Hepatocyte (in vitro differentiated cells): ENCODE results near the gene C9orf43. TPM values are rescaled to one million over a fixed set of nuclear protein-coding genes. Genes with fewer than 3 reads are reported as not detected.

Experiments used
- DNase-seq: peaks from one replicate; pipeline ENCODE4 v3.0.0-alpha.2; 2016; ENCODE audit warnings: low spot score
- H2AFZ ChIP-seq: fragments of 200-600 bp; sonication (generic); 2 replicates; pipeline ENCODE4 v1.6.0; 2016; ENCODE audit warnings: antibody characterized with exemption, mild to moderate bottlenecking
- H3K27ac ChIP-seq: fragments of 200-600 bp; sonication (generic); 2 replicates; pipeline ENCODE4 v1.5.1; 2016; ENCODE audit warnings: mild to moderate bottlenecking
- H3K27me3 ChIP-seq: fragments of 200-600 bp; sonication (generic); 2 replicates; pipeline ENCODE4 v1.6.1; 2016
- H3K36me3 ChIP-seq: fragments of 200-600 bp; sonication (generic); replicated peaks from 2 replicates; pipeline ENCODE4 v1.5.1; 2016; ENCODE audit warnings: low read depth; ENCODE audit not compliant: insufficient read depth
- H3K4me1 ChIP-seq: fragments of 200-600 bp; sonication (generic); 2 replicates; pipeline ENCODE4 v1.5.1; 2016; ENCODE audit warnings: mild to moderate bottlenecking, moderate library complexity; ENCODE audit not compliant: insufficient read depth
- H3K4me2 ChIP-seq: fragments of 200-600 bp; sonication (generic); 2 replicates; pipeline ENCODE4 v1.6.0; 2016
- H3K4me3 ChIP-seq: fragments of 200-600 bp; sonication (generic); 2 replicates; pipeline ENCODE4 v1.5.1; 2016; ENCODE audit warnings: mild to moderate bottlenecking
- H3K79me2 ChIP-seq: fragments of 200-600 bp; sonication (generic); 2 replicates; pipeline ENCODE4 v1.6.0; 2017; ENCODE audit warnings: mild to moderate bottlenecking
- H3K9me2 ChIP-seq: fragments of 200-600 bp; sonication (generic); replicated peaks from 2 replicates; pipeline ENCODE4 v1.6.0; 2017; ENCODE audit warnings: mild to moderate bottlenecking; ENCODE audit not compliant: insufficient read depth
- H3K9me3 ChIP-seq: fragments of 200-600 bp; sonication (generic); 2 replicates; pipeline ENCODE4 v1.5.1; 2016; ENCODE audit warnings: low read depth, mild to moderate bottlenecking
- H4K20me1 ChIP-seq: fragments of 200-600 bp; sonication (generic); 2 replicates; pipeline ENCODE4 v1.6.0; 2016; ENCODE audit warnings: mild to moderate bottlenecking; ENCODE audit not compliant: insufficient read depth, poor library complexity, severe bottlenecking
- EZH2 ChIP-seq: fragments of 200-600 bp; sonication (generic); IDR thresholded peaks from 2 replicates; pipeline ENCODE4 v1.6.1; 2016; ENCODE audit warnings: antibody characterized with exemption, mild to moderate bottlenecking, borderline replicate concordance
- EZH2phosphoT487 ChIP-seq: fragments of 200-600 bp; sonication (generic); IDR thresholded peaks from one replicate; pipeline ENCODE4 v1.6.1; 2018; ENCODE audit warnings: antibody characterized with exemption, mild to moderate bottlenecking, low read depth, moderate library complexity; ENCODE audit not compliant: unreplicated experiment, severe bottlenecking
- WGBS: methylation state at CpG from one replicate; pipeline ENCODE4 v1.1.6; 2016; ENCODE audit warnings: low lambda C conversion rate; ENCODE audit errors: missing lambda C conversion rate; 5-methylcytosine and 5-hydroxymethylcytosine counted together
- polyA plus RNA-seq: library from polyadenylated mRNA; unstranded; fragments of >200 nt; fragmentation: Nextera tagmentation; extraction: Ambion mirVana; gene quantifications from 2 replicates; pipeline ENCODE4 v1.2.1, GENCODE V29; 2016
- total RNA-seq: library from RNA; depleted of rRNA; stranded (reverse); fragments of >200 nt; gene quantifications from 2 replicates; pipeline ENCODE4 v1.2.3, GENCODE V29; 2014
- TF ChIP-seq, protein P1 (sequence below): fragments of 200-600 bp; sonication (generic); IDR thresholded peaks from 2 replicates; pipeline ENCODE4 v1.5.1; 2016; ENCODE audit warnings: antibody characterized with exemption, mild to moderate bottlenecking; ENCODE audit not compliant: poor library complexity

Gene C9orf43
- total and polyA plus RNA-seq, 2 experiments from 2014 or later, result 0.53 to 0.69 TPM

DNA sequence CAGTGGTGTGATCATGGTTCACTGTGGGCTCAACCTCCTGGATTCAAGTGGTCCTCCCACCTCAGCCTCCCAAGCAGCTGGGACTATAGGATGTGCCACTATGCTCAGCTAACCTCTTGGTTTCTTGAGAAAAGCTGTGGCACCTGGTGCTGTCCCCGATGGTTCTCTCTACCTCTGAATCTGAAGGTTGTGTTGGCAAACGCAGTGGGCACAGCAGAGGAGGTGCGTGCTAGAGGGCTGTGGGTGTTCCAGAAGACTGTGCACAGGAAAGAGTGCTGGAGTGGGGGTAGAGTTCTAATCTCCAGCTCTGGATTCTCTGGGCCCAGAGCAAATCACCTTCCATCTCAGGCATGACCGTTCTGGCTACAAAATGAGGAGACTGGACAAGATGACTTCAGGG is 65.4 kb downstream of the C9orf43 start:
- WGBS, result 98% methylated on average over 4 of the region's 4 CpGs
- DNase-seq, result no peak
- no peak overlapping the region for H3K27ac ChIP-seq
- no peak overlapping the region for H3K4me2 ChIP-seq
- no peaks in the 10 kb centered on the region for H3K9me2 ChIP-seq
- H3K4me1 ChIP-seq, result no peaks in the 10 kb centered on the region
- H3K79me2 ChIP-seq, result peaks cover under 1% of the 10 kb centered on the region
- H4K20me1 ChIP-seq, result no peaks in the 10 kb centered on the region
- H2AFZ ChIP-seq, result no peak overlapping the region
- H3K4me3 ChIP-seq, result no peak overlapping the region
- TF ChIP-seq, protein P1, sequence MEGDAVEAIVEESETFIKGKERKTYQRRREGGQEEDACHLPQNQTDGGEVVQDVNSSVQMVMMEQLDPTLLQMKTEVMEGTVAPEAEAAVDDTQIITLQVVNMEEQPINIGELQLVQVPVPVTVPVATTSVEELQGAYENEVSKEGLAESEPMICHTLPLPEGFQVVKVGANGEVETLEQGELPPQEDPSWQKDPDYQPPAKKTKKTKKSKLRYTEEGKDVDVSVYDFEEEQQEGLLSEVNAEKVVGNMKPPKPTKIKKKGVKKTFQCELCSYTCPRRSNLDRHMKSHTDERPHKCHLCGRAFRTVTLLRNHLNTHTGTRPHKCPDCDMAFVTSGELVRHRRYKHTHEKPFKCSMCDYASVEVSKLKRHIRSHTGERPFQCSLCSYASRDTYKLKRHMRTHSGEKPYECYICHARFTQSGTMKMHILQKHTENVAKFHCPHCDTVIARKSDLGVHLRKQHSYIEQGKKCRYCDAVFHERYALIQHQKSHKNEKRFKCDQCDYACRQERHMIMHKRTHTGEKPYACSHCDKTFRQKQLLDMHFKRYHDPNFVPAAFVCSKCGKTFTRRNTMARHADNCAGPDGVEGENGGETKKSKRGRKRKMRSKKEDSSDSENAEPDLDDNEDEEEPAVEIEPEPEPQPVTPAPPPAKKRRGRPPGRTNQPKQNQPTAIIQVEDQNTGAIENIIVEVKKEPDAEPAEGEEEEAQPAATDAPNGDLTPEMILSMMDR, result no peak
- no peak for TF ChIP-seq EZH2
- no peak for TF ChIP-seq EZH2phosphoT487
- no peaks in the 10 kb centered on the region for H3K9me3 ChIP-seq
- no peaks in the 10 kb centered on the region for H3K27me3 ChIP-seq
- H3K36me3 ChIP-seq, result no peaks in the 10 kb centered on the region

DNA sequence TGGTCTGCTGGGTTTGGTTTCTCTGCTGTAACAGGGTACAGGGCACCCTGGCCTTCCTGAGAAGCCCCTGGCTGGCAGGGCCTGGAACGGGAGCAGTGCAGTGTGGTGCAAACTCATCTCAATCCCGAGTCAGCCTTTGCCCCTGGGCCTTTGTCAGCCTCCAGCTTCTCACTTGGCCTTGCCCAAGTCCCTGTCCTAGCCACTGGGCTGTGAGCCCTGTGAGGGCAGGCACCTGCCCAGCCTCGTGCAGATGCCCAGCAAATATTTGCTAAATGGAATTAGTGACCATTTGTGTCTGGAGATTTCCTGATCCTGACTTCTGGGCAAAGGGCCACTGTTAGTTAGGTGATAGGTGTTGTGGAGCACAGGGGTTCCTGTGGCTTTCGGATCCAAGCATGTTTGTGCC is 66.0 kb downstream of the C9orf43 start:
- Histone ChIP-seq H3K9me2 (no peaks in the 10 kb centered on the region), H3K9me3 (no peaks in the 10 kb centered on the region), H3K4me1 (no peaks in the 10 kb centered on the region), H3K4me2 (no peak overlapping the region), H4K20me1 (no peaks in the 10 kb centered on the region), H3K27ac (no peak overlapping the region), H2AFZ (no peak overlapping the region), H3K4me3 (no peak overlapping the region), H3K79me2 (no peaks in the 10 kb centered on the region), H3K27me3 (no peaks in the 10 kb centered on the region), H3K36me3 (no peaks in the 10 kb centered on the region)
- peak; percentile 2 for DNase-seq
- TF ChIP-seq, protein P1, result no peak
- no peak for TF ChIP-seq EZH2phosphoT487
- no peak for TF ChIP-seq EZH2
- 89% methylated on average over 4 of the region's 4 CpGs for WGBS

DNA sequence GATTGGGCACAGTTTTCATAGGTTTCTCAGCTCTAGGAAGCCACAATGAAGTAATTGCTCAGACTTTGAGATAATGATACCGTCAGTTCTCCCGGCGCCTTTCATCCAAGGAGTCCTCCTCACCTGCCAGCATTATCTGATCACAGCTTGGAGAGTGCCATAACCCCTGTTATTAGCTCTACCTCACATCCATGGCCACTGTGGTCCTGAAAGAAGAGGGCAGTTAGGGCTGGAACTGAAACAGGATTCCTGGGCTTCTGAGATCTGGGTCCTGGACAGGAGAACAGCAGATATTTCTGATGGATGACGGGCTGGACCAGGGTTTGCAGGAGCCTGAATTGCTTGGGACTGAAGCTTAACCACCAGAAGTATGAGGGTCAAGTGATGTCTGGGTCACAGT is 66.5 kb downstream of the C9orf43 start:
- 81% methylated on average over 4 of the region's 4 CpGs for WGBS
- DNase-seq, result no peak
- Histone ChIP-seq H3K4me1 (no peaks in the 10 kb centered on the region), H3K4me2 (no peak overlapping the region), H2AFZ (no peak overlapping the region), H3K4me3 (no peak overlapping the region), H3K27me3 (no peaks in the 10 kb centered on the region), H3K9me3 (no peaks in the 10 kb centered on the region), H3K79me2 (no peaks in the 10 kb centered on the region), H3K9me2 (no peaks in the 10 kb centered on the region), H3K27ac (no peak overlapping the region), H4K20me1 (no peaks in the 10 kb centered on the region), H3K36me3 (no peaks in the 10 kb centered on the region)
- TF ChIP-seq, protein P1, result no peak
- TF ChIP-seq EZH2 (no peak), EZH2phosphoT487 (no peak)

DNA sequence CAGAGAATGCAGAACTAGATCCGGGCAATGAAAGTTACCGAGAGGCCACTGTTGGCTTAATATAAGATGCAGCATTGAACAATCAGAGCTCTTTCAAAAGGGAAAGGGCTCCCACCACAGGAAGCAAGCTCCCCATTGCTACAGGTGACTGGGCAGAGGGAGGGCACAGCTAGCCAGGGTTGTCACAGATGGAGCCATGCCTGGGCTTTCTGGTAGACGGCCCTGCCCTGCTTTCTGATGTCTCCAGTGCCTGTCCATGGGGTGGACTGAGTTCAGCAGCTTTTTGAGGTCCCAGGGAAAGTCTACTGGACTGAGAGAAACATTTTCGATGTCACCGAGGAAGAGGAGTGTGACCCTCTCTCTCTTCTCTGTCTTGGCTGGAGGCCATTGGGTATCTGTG is 67.1 kb downstream of the C9orf43 start:
- peak; percentile 2 for DNase-seq
- no peak overlapping the region for H3K4me2 ChIP-seq
- no peak overlapping the region for H3K27ac ChIP-seq
- H3K9me2 ChIP-seq, result no peaks in the 10 kb centered on the region
- 90% methylated on average over 5 of the region's 5 CpGs for WGBS
- no peaks in the 10 kb centered on the region for H3K36me3 ChIP-seq
- H3K9me3 ChIP-seq, result no peaks in the 10 kb centered on the region
- no peak overlapping the region for H3K4me3 ChIP-seq
- H3K79me2 ChIP-seq, result no peaks in the 10 kb centered on the region
- no peak overlapping the region for H2AFZ ChIP-seq
- H4K20me1 ChIP-seq, result no peaks in the 10 kb centered on the region
- TF ChIP-seq EZH2 (no peak), EZH2phosphoT487 (no peak)
- TF ChIP-seq, protein P1, result no peak
- H3K4me1 ChIP-seq, result no peaks in the 10 kb centered on the region
- no peaks in the 10 kb centered on the region for H3K27me3 ChIP-seq
